Effector CD8-positive, alpha-beta T cell (primary cell): ENCODE measurements around the gene IL15.
"Not testable (repeated sequence)": the region's sequence is repeated elsewhere in the genome, so short reads cannot be mapped to it uniquely, and the experiment has no call there.

Source experiments
- DNase-seq: peaks from one replicate; lab custom pipeline; 2025; lab: John Stamatoyannopoulos, UW

Gene IL15

DNA sequence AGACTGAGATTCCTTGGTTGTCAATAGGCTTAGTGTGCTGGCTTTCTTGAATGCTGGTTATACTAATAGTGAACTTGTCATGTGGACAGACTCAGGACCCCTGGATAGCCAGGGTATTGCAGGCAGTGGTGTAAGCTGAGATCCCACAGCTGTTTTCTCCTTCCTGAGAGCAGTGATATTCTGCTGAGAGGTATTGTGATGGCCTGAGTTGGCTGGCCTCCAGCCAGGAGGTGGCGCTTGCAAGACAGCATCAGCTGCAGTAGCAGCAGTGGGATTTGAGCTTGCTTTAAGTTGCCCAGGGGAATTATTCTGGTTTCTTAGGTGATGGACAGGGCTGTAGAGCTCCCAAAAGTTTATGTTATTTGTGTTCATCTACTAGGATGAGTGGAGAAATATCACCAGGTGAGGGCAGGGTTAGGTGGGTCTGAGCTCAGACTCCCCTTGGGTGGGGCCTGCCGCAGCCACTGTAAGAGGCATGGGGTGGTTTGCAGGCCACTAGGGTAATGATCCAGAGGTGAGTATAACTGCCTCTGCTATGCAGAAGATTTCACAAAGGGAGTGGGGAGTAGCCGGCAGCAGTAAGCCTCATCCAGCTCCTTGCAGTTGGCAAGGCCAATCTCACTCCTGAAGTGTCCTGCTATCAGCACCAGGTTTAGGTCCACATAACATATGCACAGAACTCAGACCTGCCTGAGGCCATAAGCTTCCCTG is 66.2 kb downstream of the IL15 start:
- no peak for DNase-seq

DNA sequence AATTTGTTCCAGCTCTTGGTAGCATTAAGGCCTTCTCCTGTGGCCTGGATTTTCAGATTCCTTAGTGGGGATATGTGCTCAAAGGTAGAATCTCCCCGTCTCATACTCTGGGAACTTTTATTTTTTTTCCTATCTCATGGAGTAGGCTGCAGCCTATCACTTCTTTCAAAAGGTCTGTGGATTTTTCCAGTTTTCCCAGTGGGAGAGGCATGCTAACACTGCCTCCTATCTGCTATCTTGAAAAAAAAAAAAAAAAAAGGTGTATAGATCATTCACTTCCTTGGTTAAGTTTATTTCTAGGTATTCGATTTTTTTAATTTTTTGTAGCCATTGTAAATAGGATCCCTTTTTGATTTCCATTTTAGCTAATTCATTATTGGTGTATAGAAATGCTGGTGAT is 67.1 kb downstream of the IL15 start:
- no peak for DNase-seq

GRCh38 chr4:141705048-141705746 is 68.8 kb downstream of the IL15 start:
- DNase-seq: no peak

DNA sequence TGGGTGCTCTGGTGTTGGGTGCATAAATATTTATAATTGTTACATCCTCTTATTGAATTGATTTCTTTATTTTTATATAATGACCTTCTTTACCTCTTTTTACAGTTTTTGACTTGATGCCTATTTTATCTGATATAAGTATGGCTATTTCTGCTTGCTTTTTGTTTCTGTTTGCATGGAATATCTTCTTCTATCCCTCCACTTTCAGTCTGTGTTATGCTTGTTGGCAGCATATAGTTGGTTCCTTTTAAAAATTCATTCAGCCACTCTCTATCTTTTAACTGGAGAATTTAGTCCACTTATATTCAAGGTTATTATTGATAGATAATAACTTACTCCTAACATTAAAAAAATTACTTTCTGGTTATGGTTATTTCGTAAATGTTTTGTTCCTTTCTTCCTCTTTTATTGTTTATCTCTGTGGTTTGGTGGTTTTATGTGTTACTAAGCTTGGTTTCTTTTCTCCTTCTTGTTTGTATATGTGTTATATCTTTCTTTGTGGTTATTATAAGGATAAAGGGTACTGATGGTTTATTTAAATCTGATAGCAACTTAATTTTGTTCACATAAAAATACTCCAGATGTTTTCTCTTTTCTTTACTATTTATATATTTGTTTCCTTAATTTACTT is 69.5 kb downstream of the IL15 start:
- DNase-seq: no peak

GRCh38 chr4:141706445-141706844 is 70.1 kb downstream of the IL15 start:
- no peak for DNase-seq

DNA sequence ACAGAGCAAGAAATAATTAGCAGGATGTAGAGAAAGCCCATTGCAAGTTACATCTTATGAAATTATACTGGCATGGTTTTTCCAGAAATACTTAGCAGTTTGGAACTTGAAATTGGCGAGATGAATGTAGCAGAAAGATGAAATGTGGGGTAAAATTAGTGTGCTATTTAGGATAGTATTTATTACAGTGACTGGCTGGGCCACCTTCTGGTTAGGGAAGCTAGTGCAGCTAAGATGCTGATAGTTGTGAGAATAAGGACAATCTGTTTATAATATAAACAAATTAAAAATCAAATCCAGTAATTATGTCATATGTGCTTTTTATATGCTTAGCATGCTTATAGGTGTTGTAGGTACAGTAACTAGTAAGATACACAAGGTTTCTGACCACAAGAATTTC is 74.8 kb downstream of the IL15 start:
- no peak for DNase-seq

GRCh38 chr4:141713185-141713584 is 76.8 kb downstream of the IL15 start:
- no peak for DNase-seq

GRCh38 chr4:141713771-141714445 is 77.5 kb downstream of the IL15 start:
- DNase-seq: no peak

DNA sequence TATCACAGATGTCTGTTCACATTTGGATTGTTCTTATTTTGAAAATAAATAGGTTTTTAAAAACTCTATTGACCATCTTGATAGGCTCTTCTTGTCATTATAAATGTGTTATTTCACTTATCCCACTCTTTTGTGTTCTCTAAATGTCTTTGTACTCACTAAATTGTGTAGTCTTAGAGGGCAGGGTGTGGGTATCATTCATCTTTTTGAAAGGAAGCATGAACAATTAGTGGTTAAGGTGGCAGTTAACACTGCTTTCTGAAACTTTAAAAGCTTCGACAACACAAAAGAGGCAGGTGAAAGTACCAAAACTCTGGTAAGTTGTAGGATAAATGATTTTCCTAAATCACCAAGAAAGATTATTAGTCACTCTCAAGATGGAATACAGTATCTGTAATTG is 83.2 kb downstream of the IL15 start:
- DNase-seq: no peak

GRCh38 chr4:141721174-141721573 is 84.8 kb downstream of the IL15 start:
- DNase-seq: no peak

DNA sequence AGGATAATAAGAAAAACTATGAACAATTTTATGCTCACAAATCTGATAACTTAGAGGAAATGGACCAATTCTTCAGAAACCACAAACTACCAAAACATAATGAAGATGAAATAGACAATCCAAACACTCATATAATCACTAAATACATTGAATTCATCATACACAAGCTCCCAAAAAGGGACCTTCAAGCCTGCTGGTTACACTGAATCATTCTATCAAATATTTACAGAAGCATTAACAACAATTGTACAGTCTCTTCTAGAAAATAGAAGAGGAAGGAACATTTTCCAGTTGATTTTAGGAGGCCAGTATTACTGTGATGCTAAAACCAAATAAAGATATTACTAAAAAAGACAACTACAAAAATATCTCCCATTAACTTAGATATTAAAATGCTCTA is 88.3 kb downstream of the IL15 start:
- DNase-seq: no peak

- DNase-seq: no peak
These were observed 91.0 kb downstream of the IL15 start for GRCh38 chr4:141727420-141727819.

DNA sequence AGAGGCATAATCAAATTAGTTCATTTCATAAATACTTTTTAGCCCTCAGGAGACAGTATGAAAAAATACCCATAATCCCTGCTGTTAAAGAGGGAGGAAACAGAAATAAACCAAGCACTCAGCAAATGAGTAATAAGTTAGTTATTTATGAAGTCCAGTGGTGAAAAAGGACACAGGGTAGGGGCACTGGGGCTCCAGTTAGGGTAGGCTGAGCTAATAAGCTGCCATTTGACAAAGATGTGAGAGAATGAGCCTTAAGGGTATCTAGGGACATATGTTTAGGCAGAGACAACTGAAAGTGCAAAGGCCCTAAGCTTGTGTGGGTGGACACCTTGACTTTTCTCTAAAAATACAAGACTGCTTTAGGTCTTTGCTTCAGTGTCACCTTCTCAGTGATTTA is 94.4 kb downstream of the IL15 start:
- no peak for DNase-seq

- no peak for DNase-seq
These were observed 95.1 kb downstream of the IL15 start for GRCh38 chr4:141731481-141731880.

DNA sequence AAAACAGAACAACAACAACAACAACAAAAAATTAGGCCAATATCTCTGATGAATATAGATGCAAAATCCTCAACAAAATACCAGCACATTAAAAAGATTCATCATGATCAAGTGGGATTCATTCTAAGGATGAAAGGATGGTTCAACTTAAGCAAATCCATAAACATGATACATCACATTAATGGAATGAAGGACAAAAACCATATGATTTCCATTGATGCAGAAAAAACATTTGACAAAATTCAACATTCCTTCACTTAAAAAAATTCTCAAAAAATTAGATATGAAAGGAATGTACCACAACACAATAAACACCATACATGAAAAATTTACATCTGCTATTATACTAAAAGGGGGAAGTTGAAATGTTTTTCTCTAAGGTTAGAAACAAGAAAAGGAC is 103.3 kb downstream of the IL15 start:
- DNase-seq: no peak

- DNase-seq: no peak
These were observed 109.6 kb downstream of the IL15 start for GRCh38 chr4:141746026-141746425.

DNA sequence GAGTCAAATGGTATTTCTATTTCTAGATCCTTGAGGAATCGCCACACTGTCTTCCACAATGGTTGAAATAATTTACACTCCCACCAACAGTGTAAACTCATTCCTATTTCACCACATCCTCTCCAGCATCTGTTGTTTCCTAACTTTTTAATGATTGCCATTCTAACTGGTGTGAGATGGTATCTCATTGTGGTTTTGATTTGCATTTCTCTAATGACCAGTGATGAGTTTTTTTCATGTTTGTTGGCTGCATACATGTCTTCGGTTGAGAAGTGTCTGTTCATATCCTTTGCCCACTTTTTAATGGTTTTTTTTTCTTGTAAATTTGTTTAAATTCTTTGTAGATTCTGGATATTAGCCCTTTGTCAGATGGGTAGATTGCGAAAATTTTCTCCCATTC is 115.4 kb downstream of the IL15 start:
- DNase-seq: not testable (repeated sequence)

- DNase-seq: no peak
These were observed 120.9 kb downstream of the IL15 start for GRCh38 chr4:141757287-141757686.

- DNase-seq: no peak
These were observed 123.5 kb downstream of the IL15 start for GRCh38 chr4:141759796-141760425.

GRCh38 chr4:141761926-141762325 is 125.5 kb downstream of the IL15 start:
- DNase-seq: no peak

DNA sequence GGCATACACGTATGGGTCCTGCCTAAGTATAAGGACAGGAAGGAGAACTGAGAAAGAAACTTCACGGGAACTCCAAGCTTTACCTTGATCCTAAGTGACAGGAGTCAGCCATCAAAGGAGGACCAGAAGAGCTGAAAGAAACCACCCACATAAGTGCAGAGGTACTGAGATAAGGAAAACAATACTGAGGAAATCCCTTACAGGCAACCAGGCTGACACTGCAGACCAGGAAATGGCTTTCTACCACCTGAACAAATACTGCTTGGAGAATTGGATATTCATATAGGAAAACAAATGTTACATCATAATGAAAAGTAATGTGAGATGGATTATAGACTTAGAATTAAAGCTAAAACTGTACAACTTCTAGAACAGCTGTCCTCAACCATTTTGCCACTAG is 127.0 kb downstream of the IL15 start:
- no peak for DNase-seq

- DNase-seq: no peak
These were observed 132.6 kb downstream of the IL15 start for GRCh38 chr4:141768954-141769353.
